CD14-positive monocyte (primary cell): ENCODE measurements around the gene SLC37A2. TPM values are rescaled to one million over a fixed set of nuclear protein-coding genes. Genes with fewer than 3 reads are reported as not detected.
A peak's percentile ranks its signal among the peaks of the same experiment; 100 is the strongest.

Experiments used
- DNase-seq, 3 donors: peaks; one replicate each; pipeline ENCODE4 v3.0.0-alpha.2; 2011 to 2022
- H2AFZ ChIP-seq: 2 replicates; pipeline ENCODE4 v1.6.0; 2012; ENCODE audit warnings: mild to moderate bottlenecking, low read depth, low read length, inconsistent platforms; ENCODE audit not compliant: insufficient read depth, poor library complexity, severe bottlenecking
- H3K27ac ChIP-seq, 2 donors: 1 replicate in 1 of 2; 2 replicates in 1 of 2; pipeline ENCODE4 v1.5.1; 2012 to 2013; ENCODE audit warnings: low read length in 2 of 2, control low read depth in 1 of 2, inconsistent platforms in 1 of 2, low read depth in 1 of 2, mild to moderate bottlenecking in 1 of 2
- H3K27me3 ChIP-seq, 2 donors: one replicate each; pipeline versions ENCODE4 v1.6.0 to v1.6.1; 2011 to 2013; ENCODE audit warnings: low read length in 2 of 2; ENCODE audit not compliant: control insufficient read depth in 2 of 2, insufficient read depth in 2 of 2
- H3K36me3 ChIP-seq, 2 donors: replicated peaks in 1 of 2; 1 replicate in 1 of 2; 2 replicates in 1 of 2; pipeline versions ENCODE4 v1.5.1 to v1.6.1; 2012 to 2013; ENCODE audit warnings: low read length in 2 of 2, control low read depth in 1 of 2, inconsistent platforms in 1 of 2, mild to moderate bottlenecking in 1 of 2; ENCODE audit not compliant: insufficient read depth in 2 of 2, control insufficient read depth in 1 of 2
- H3K4me1 ChIP-seq, 2 donors: 1 replicate in 1 of 2; 2 replicates in 1 of 2; pipeline versions ENCODE4 v1.5.1 to v1.6.1; 2012 to 2013; ENCODE audit warnings: low read length in 2 of 2, control low read depth in 1 of 2, inconsistent platforms in 1 of 2, mild to moderate bottlenecking in 1 of 2, moderate library complexity in 1 of 2; ENCODE audit not compliant: insufficient read depth in 2 of 2, control insufficient read depth in 1 of 2
- H3K4me2 ChIP-seq: replicated peaks from 2 replicates; pipeline ENCODE3; 2012; ENCODE audit warnings: low read length, moderate library complexity, mild to moderate bottlenecking; ENCODE audit not compliant: poor library complexity, severe bottlenecking; ENCODE audit errors: extremely low read depth
- H3K4me3 ChIP-seq, 3 experiments: fragments of 200-600 bp in 1 of 3; sonication (generic) in 1 of 3; replicated peaks in 1 of 3; 1 replicate in 2 of 3; 2 replicates in 1 of 3; pipeline ENCODE4 v1.5.1; 2011 to 2013; ENCODE audit warnings: low read length in 3 of 3, mild to moderate bottlenecking in 3 of 3, control low read depth in 2 of 3, low read depth in 2 of 3, inconsistent platforms in 1 of 3, moderate library complexity in 1 of 3
- H3K79me2 ChIP-seq: 2 replicates; pipeline ENCODE4 v1.6.0; 2012; ENCODE audit warnings: mild to moderate bottlenecking, control low read depth, inconsistent platforms, low read length, moderate library complexity; ENCODE audit not compliant: insufficient read depth
- H3K9ac ChIP-seq: 2 replicates; pipeline ENCODE4 v1.6.0; 2017; ENCODE audit warnings: low read length, mild to moderate bottlenecking; ENCODE audit not compliant: insufficient read depth, poor library complexity, severe bottlenecking
- H3K9me3 ChIP-seq, 2 donors: replicated peaks in 1 of 2; 1 replicate in 1 of 2; 2 replicates in 1 of 2; pipeline versions ENCODE4 v1.5.1 to v1.6.1; 2012 to 2013; ENCODE audit warnings: low read length in 2 of 2, control low read depth in 1 of 2; ENCODE audit not compliant: control insufficient read depth in 1 of 2, insufficient read depth in 1 of 2
- H4K20me1 ChIP-seq: 2 replicates; pipeline ENCODE4 v1.6.0; 2012; ENCODE audit warnings: mild to moderate bottlenecking, low read length, control low read depth, moderate library complexity; ENCODE audit not compliant: insufficient read depth
- H3K27ac Mint-ChIP-seq, 7 donors: one replicate each; pipeline ENCODE4 v1.8.0; 2020; ENCODE audit warnings: mild to moderate bottlenecking in 7 of 7, mixed read lengths in 7 of 7, moderate library complexity in 6 of 7, inconsistent platforms in 2 of 7
- H3K27me3 Mint-ChIP-seq, 3 donors: one replicate each; pipeline ENCODE4 v1.8.0; 2021 to 2022; ENCODE audit warnings: low read depth in 3 of 3, mild to moderate bottlenecking in 3 of 3, mixed read lengths in 3 of 3, moderate library complexity in 3 of 3, inconsistent platforms in 1 of 3
- H3K36me3 Mint-ChIP-seq, 2 donors: one replicate each; pipeline ENCODE4 v1.8.0; 2020; ENCODE audit warnings: mixed read lengths in 2 of 2, inconsistent platforms in 1 of 2, mild to moderate bottlenecking in 1 of 2
- H3K4me1 Mint-ChIP-seq: one replicate; pipeline ENCODE4 v1.8.0; 2020; ENCODE audit warnings: mild to moderate bottlenecking, mixed read lengths
- H3K4me3 Mint-ChIP-seq, 2 donors: one replicate each; pipeline ENCODE4 v1.8.0; 2020; ENCODE audit warnings: mild to moderate bottlenecking in 2 of 2, mixed read lengths in 2 of 2, moderate library complexity in 1 of 2
- H3K9me3 Mint-ChIP-seq, 7 donors: one replicate each; pipeline ENCODE4 v1.8.0; 2020 to 2022; ENCODE audit warnings: mixed read lengths in 7 of 7, mild to moderate bottlenecking in 6 of 7, moderate library complexity in 6 of 7, inconsistent platforms in 2 of 7
- WGBS: methylation state at CpG from one replicate; pipeline ENCODE4 v1.1.5; 2013; ENCODE audit warnings: missing lambda C conversion rate; ENCODE audit not compliant: insufficient coverage; 5-methylcytosine and 5-hydroxymethylcytosine counted together
- intact Hi-C, 2 donors: fragments of 100-400 bp; cut with micrococcal nuclease; formaldehyde crosslinking; loops; one replicate each; pipeline versions ENCODE4 v1.15.0 to v1.15.1; 2023
- polyA plus RNA-seq, 3 donors: library from polyadenylated mRNA; depleted of rRNA in 1 of 3; unstranded in 2 of 3; stranded (reverse) in 1 of 3; fragments of 300-500 nt in 2 of 3; fragments of >200 nt in 1 of 3; fragmentation: Illumina TruSeq in 2 of 3; gene quantifications; 1 replicate in 2 of 3; 2 replicates in 1 of 3; pipeline ENCODE4 v1.2.3, GENCODE V29; 2012 to 2021
- TF ChIP-seq, protein P1 (sequence below): fragments of 200-600 bp; IDR thresholded peaks from one replicate; pipeline ENCODE4 v1.8.0; 2022; ENCODE audit warnings: antibody characterized with exemption, mild to moderate bottlenecking

Gene SLC37A2
- polyA plus RNA-seq, 3 donors: 70.8 to 81.5 (median 78.9) TPM

GRCh38 chr11:125063429-125064043, 431 bp downstream of the SLC37A2 start:
- WGBS: 2% methylated on average over 30 of the region's 38 CpGs
- peaks cover 45% of the 10 kb centered on the region for H3K79me2 ChIP-seq
- Mint-ChIP-seq H3K27ac (peak overlapping the region; percentile 89 to 97 (median 95)), H3K4me3 (peak overlapping the region; percentile 86 to 92), H3K36me3 (peaks cover 15 to 17% of the 10 kb centered on the region in 2 donors), H3K4me1 (peaks cover 50% of the 10 kb centered on the region), H3K9me3 (no peaks in the 10 kb centered on the region), H3K27me3 (peaks cover 1 to 6% (median 5%) of the 10 kb centered on the region in 3 donors)
- no peaks in the 10 kb centered on the region for H3K27me3 ChIP-seq
- peak overlapping the region; percentile 64 for H2AFZ ChIP-seq
- H3K4me1 ChIP-seq: peaks cover 46 to 57% of the 10 kb centered on the region in 2 donors
- TF ChIP-seq, protein P1, sequence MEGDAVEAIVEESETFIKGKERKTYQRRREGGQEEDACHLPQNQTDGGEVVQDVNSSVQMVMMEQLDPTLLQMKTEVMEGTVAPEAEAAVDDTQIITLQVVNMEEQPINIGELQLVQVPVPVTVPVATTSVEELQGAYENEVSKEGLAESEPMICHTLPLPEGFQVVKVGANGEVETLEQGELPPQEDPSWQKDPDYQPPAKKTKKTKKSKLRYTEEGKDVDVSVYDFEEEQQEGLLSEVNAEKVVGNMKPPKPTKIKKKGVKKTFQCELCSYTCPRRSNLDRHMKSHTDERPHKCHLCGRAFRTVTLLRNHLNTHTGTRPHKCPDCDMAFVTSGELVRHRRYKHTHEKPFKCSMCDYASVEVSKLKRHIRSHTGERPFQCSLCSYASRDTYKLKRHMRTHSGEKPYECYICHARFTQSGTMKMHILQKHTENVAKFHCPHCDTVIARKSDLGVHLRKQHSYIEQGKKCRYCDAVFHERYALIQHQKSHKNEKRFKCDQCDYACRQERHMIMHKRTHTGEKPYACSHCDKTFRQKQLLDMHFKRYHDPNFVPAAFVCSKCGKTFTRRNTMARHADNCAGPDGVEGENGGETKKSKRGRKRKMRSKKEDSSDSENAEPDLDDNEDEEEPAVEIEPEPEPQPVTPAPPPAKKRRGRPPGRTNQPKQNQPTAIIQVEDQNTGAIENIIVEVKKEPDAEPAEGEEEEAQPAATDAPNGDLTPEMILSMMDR: no peak
- H3K9ac ChIP-seq: peak overlapping the region; percentile 98
- H3K27ac ChIP-seq: peak overlapping the region; percentile 93
- H3K4me3 ChIP-seq: peak overlapping the region; percentile 60 to 80 (median 75)
- no peaks in the 10 kb centered on the region for H3K9me3 ChIP-seq
- intact Hi-C loops: loop anchor here (5.0 to 10.0 kb wide), 3 partner anchors 49 to 109 kb away; partner anchors contain the start of genes CCDC15 (in 1 of the 2) and TMEM218 (in 1 of the 2)
- DNase-seq: peak; percentile 29 to 39 (median 29)
- peak overlapping the region; percentile 86 for H3K4me2 ChIP-seq
- no peaks in the 10 kb centered on the region for H4K20me1 ChIP-seq
- no peaks in the 10 kb centered on the region for H3K36me3 ChIP-seq

DNA sequence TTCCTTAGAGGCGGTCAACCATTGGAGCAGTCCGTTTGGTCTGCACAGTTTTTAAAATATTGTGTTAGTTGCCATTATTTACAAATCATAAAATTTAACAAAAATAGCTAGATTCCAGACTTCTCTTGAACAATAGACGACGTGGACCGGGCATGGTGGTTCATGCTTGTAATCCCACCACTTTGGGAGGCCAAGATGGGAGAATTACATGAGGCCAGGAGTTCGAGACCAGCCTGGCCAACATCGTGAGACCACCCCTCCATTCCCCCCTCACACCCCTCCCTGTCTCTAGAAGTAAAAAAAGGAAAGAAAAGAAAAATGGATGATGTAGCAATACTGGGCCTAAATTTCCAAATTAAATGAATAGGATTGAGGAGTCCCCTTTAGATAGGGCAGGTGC, 965 bp downstream of the SLC37A2 start:
- Mint-ChIP-seq H3K36me3 (peaks cover 16 to 17% of the 10 kb centered on the region in 2 donors), H3K4me3 (peak overlapping the region; percentile 86 to 92), H3K4me1 (peaks cover 55% of the 10 kb centered on the region), H3K27me3 (peaks cover 1 to 6% (median 5%) of the 10 kb centered on the region in 3 donors), H3K27ac (peak overlapping the region; percentile 89 to 96 (median 93)), H3K9me3 (no peaks in the 10 kb centered on the region)
- Histone ChIP-seq H4K20me1 (no peaks in the 10 kb centered on the region), H3K9me3 (no peaks in the 10 kb centered on the region), H3K79me2 (peaks cover 51% of the 10 kb centered on the region), H3K4me1 (peaks cover 51 to 63% of the 10 kb centered on the region in 2 donors), H3K36me3 (no peaks in the 10 kb centered on the region), H2AFZ (no peak overlapping the region), H3K4me3 (peak overlapping the region; percentile 60 to 80 (median 75)), H3K4me2 (peak overlapping the region; percentile 86), H3K27ac (peak overlapping the region; percentile 93), H3K9ac (peak overlapping the region; percentile 98), H3K27me3 (no peaks in the 10 kb centered on the region)
- TF ChIP-seq, protein P1: no peak
- WGBS: 100% methylated on average over 1 of the region's 7 CpGs
- peak in 1 of 3 donors; percentile 3 for DNase-seq
- intact Hi-C loops: loop anchor here (5.0 to 10.0 kb wide), 3 partner anchors 48 to 109 kb away; partner anchors contain the start of genes CCDC15 (in 1 of the 2) and TMEM218 (in 1 of the 2)
